ENCODE results near the gene MRM1.

The MRM1 gene

GRCh38 chr17:36629970-36630502, 28.7 kb downstream of the MRM1 start:
- in situ Hi-C loops (cut with HindIII; ENCODE audit: low sequenced_read_pairs): no loop called here

DNA sequence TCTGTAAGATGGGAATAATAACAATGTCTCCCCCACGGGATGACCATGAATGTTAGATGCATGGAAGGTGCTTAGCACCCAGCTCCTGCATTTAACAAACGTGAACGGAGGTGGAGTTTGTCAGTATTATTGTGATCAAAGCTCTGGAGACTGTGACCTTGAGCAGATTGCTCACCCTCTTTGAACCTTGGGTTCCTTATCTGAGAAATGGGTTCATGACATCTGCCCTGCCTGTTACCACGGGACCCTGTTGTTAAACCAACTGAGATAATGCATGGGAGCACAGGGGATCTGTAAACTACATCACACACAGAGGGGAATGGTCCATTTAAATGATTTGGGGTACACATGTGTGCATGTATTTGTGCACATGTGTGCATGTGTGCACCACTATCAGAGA, 29.6 kb downstream of the MRM1 start:
- in situ Hi-C loops (cut with HindIII; ENCODE audit: low sequenced_read_pairs): no loop called here

DNA sequence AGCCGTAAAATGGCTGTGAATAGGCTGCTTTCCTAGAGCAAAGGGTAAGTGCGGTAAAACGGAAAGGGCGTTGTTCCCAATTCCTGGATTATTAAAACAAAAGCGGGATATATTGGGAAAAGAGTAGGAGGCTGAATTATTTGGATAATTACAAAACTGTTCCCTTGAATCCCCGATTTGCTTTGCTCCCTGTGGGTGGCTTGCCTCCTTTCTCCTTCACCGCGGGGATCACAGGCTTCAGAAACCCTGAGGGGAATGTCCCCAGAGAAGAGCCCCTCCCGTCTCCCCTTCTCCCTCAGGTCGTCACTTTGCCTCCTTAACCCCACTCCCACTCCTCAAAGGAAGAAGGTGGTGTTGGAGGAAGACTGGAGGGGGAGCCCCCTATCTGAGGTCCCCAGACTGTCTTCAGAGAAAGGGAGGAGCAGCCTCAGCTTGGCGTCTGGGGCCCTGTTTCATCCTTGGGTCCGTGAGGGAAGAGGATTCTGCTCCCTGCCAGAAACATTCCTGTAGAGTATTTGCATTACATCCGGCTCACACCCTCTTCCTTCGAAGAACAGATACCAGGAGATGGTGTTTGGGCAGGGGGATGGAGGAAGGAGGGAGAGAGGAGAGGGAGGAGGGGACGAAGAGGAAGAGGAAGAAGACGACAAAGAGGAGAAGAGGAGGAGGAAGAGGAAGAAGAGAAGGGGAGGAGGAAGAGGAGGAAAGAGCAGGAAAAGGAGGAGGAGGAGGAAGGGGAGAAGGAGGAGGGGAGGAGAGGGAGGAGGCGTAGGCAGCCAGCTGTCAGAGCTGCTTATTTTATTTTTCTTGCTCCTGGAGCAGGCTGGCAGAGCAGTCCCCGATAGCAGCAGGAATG, 31.8 kb downstream of the MRM1 start:
- in situ Hi-C loops (cut with HindIII; ENCODE audit: low sequenced_read_pairs): no loop called here

GRCh38 chr17:36640346-36640745, 39.0 kb downstream of the MRM1 start:
- in situ Hi-C loops (cut with HindIII; ENCODE audit: low sequenced_read_pairs): no loop called here

DNA sequence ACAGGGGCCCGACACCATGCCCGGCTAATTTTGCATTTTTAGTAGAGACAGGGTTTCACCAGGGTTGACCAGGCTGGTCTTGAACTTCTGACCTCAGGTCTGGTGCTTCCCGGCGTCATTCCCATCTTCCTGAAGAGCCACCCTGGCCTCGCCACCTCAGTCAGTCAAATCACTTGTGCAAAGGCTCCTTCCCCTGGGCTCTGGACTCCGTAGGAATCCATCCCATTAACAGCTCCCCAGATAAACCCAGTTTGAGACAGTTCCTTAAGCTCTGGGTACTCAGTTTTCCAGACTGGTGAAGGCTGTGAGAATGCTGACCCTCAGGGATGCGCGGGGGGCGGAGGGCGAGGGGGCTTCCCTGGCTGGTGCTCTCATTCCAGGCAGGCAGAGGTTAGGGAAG, 39.5 kb downstream of the MRM1 start:
- in situ Hi-C loops (cut with HindIII; ENCODE audit: low sequenced_read_pairs): no loop called here

DNA sequence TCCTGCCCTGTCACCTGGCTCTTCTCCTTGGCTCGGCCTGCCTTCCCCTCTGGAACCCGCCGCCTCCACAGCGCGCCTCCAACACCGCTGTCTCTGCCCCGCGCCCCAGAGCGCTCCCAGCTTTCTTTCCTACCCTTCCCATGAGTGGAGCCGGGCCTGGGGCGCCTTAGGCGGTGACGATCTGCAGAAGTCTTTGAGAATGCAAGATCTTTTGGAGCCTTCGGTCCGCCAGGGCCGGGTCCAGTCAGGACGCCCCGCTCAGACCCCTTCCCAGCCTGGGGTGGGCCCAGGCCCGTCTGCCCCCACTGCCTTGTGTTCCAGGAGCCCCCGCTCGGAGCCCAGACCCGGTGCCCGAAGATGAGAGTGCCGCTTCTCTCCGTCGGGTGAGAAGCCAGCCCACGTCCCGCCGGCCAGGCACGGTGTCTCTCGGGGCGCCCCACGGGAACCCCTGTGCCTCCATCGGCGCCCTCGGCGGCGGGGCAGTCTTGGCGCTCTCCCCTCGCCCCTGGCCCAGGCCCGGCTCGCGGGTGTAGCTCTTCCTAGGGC, 40.0 kb downstream of the MRM1 start:
- in situ Hi-C loops (cut with HindIII; ENCODE audit: low sequenced_read_pairs): no loop called here

DNA sequence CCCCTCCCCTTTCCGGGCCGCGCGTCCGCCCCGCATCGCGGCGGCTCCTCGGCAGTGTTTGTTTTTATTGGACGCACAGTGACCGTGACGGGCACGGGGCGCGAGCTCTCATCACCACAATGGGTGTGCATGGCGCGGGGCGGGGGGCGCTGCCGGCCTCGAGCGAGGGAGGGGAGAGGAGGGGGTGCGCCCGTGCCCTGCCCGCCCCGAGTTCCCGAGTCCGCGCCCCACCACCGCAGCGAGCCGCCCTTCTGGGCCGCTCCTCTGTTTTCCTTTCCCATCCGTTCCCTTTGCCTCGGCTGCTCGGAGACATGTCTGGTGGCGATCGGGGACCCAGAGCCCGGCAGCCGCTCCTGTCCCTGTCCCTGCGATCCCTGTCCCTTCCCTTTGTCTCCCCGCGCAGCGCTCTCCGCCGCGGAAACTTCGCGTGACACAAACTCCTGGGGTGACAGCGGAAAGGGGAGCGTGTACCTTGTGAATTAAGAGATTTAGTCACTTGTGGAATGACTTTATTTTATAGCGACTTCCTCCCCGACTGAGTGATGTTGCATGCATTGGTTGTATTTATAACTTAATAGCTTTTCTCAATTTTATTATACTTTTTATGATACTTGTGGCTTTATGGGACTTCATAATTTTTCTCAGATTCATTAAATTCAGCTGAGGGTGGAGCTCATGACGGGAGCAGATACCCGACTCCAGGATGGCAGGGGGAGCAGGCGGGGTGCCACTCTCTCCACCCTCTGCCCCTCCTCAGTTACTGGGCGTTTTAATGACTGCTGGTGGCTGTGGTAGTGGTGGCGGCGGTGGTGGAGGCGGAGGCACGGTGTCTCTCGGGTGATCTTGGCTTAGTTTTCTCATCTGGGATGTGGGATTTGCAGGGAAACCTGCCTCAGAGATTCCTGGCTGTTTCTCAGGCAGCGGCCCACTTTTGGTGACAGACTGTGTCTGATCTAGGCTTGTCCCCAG, 40.8 kb downstream of the MRM1 start:
- in situ Hi-C loops (cut with HindIII; ENCODE audit: low sequenced_read_pairs): no loop called here

GRCh38 chr17:36643086-36643685, 41.8 kb downstream of the MRM1 start:
- in situ Hi-C loops (cut with HindIII; ENCODE audit: low sequenced_read_pairs): no loop called here

- in situ Hi-C loops (cut with HindIII; ENCODE audit: low sequenced_read_pairs): loop anchor here (5.0 kb wide), 3 partner anchors 42 to 412 kb away; no protein-coding TSS in a partner anchor
Measured at GRCh38 chr17:36645422-36645821, 44.0 kb downstream of the MRM1 start.

- in situ Hi-C loops (cut with HindIII; ENCODE audit: low sequenced_read_pairs): loop anchor here (5.0 kb wide), 3 partner anchors 40 to 410 kb away; no protein-coding TSS in a partner anchor
Measured at GRCh38 chr17:36647636-36648035, 46.3 kb downstream of the MRM1 start.

- in situ Hi-C loops (cut with HindIII; ENCODE audit: low sequenced_read_pairs): no loop called here
Measured at GRCh38 chr17:36650096-36650775, 48.9 kb downstream of the MRM1 start.

DNA sequence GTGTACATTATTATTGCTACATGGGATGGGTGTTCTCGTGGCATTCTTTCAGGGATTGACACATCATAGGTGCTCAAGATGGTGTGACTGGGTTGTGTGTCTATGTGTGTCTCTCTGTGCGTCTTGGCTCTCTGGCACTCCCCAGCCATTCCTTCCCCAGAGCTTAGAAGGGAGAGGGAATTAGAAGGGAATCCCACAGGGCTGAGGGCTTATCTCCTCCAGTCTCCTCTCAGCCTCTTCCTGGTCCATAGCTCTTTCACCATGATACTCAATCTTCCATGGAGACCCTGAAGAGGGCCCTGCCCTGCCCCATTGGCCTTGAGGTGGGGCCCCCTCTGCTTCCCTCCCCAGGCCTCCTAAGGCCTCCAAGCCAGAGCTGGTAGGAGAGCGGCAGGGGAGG, 52.0 kb downstream of the MRM1 start:
- in situ Hi-C loops (cut with HindIII; ENCODE audit: low sequenced_read_pairs): no loop called here

- in situ Hi-C loops (cut with HindIII; ENCODE audit: low sequenced_read_pairs): no loop called here
Measured at GRCh38 chr17:36653856-36654255, 52.5 kb downstream of the MRM1 start.

DNA sequence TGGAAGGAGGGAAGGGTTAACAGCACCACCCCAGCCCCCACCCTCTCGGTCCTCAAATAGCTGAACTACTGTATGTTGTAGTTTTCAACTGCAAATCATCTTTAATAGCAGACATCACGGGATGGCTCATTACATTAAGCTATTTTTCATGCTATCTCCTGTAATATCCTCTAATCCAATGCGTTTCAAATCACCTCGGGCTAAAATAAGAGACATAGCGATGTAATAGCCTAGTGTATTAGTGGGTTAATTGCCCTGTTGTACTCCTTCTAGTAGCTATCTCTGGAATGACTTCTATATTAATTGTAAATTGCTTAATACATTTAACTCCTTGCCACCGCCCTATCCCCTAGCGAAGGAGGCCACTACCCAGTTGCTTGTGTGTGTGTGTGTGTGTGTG, 54.3 kb downstream of the MRM1 start:
- in situ Hi-C loops (cut with HindIII; ENCODE audit: low sequenced_read_pairs): loop anchor here (5.0 kb wide), 1 partner anchor 97 kb away; no protein-coding TSS in a partner anchor

- in situ Hi-C loops (cut with HindIII; ENCODE audit: low sequenced_read_pairs): loop anchor here (5.0 kb wide), 1 partner anchor 95 kb away; no protein-coding TSS in a partner anchor
Measured at GRCh38 chr17:36657390-36657762, 56.0 kb downstream of the MRM1 start.

DNA sequence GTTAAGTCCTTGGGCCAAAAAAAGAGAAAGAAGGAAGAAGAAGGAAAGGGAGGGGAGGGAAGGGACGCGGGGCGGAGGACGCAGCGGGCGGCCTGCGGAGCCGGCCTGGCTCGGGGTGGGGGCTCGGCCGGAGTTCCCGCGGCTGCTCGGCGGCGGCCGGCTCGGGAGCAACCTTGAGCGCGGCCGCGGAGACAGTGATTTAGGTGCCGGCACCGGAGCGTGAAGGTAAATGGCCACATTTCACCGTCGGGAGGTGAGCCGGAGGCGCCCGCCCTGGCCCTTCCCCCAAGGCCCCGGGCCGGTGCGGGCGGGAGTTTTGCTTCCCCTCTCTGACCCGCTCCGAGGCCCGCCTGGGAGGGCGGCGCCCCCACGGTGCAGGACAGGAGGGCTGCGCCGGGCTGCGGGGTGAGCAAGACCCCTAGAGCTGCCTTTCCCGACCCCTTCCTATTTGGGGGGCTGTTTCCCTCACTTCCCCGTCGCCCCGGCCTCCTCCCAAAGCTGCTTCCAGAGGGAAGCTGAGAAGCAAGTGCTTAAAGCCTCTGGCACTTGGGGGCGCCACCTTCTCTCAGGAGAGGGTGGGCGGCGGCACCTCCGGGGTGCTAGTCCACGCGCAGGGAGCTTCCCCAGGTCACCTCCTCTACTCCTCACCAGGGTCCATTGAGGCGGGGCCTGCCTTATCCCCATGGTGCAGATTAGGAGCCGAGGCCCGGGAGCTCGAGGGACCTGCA, 56.5 kb downstream of the MRM1 start:
- in situ Hi-C loops (cut with HindIII; ENCODE audit: low sequenced_read_pairs): loop anchor here (5.0 kb wide), 1 partner anchor 94 kb away; no protein-coding TSS in a partner anchor
